Fibroblast of the aortic adventitia (primary cell): Measurements from ENCODE around the gene ANGPTL1. TPM values are rescaled to one million over a fixed set of nuclear protein-coding genes. Genes with fewer than 3 reads are reported as not detected.

Source experiments
- DNase-seq: peaks from one replicate; pipeline ENCODE4 v3.0.0-alpha.2; 2010; ENCODE audit warnings: low read depth
- H3K4me3 ChIP-seq: 2 replicates; pipeline ENCODE4 v1.5.1; 2011; ENCODE audit warnings: low read depth, mild to moderate bottlenecking, control low read depth, low read length, moderate library complexity
- total RNA-seq: library from RNA; depleted of rRNA; stranded (reverse); fragments of >200 nt; gene quantifications from 2 replicates; pipeline ENCODE4 v1.2.3, GENCODE V29; 2012; ENCODE audit warnings: low replicate concordance
- TF ChIP-seq, protein P1 (sequence below): IDR thresholded peaks from 2 replicates; pipeline ENCODE4 v1.5.1; 2011; ENCODE audit warnings: mild to moderate bottlenecking, low read length, control low read depth, inconsistent platforms; ENCODE audit not compliant: insufficient read depth

The ANGPTL1 gene
- total RNA-seq, 1 donor = 6.0 TPM

DNA sequence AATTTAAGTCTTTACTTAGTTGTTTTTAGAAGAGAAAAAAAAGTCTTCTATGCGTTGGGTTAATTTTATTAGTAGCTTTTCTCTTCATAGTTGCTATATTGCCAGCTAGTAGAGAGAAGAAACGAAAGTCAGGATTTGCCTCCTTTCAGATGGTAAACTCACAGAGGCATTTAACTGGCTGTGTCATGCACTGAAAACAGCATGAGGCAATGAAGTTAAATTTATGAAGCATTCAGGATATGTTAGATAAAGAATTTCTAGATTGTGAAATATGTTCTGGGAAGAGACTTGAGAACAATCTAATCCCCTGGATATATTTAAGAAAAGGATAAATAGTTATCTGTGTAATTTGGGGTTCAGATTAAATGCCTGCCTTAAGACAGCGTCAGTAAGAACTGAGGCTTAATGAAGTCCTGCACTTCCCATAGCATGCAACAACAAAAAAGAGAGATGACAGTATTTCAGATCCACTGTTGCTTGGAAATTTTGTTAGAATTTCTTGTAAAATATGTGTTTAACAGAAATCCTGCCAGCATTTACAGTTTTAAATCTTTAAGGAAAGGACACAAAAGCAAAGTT, 1.7 kb downstream of the ANGPTL1 start:
- peak overlapping the region; percentile 29 for H3K4me3 ChIP-seq
- TF ChIP-seq, protein P1, sequence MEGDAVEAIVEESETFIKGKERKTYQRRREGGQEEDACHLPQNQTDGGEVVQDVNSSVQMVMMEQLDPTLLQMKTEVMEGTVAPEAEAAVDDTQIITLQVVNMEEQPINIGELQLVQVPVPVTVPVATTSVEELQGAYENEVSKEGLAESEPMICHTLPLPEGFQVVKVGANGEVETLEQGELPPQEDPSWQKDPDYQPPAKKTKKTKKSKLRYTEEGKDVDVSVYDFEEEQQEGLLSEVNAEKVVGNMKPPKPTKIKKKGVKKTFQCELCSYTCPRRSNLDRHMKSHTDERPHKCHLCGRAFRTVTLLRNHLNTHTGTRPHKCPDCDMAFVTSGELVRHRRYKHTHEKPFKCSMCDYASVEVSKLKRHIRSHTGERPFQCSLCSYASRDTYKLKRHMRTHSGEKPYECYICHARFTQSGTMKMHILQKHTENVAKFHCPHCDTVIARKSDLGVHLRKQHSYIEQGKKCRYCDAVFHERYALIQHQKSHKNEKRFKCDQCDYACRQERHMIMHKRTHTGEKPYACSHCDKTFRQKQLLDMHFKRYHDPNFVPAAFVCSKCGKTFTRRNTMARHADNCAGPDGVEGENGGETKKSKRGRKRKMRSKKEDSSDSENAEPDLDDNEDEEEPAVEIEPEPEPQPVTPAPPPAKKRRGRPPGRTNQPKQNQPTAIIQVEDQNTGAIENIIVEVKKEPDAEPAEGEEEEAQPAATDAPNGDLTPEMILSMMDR = no peak
- peak; percentile 84 for DNase-seq

DNA sequence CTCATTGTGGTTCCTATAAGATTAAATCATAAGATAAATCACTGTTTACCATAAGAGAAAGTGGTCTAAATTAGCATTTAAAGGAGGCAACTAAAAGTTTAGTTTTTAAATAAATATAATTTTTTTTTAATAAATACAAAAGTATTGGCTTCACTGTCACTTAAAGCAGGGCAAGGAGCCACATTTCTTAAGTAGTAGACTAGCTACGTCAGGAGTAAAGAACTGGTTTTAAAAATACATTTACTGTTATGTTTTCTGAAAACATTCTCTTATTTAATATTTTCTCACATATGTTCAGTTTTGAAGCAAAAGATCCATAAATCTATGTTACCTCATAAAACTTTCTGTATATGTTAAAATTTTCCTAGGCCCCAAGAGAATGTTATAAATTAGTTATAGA, 2.2 kb downstream of the ANGPTL1 start:
- TF ChIP-seq, protein P1 = no peak
- H3K4me3 ChIP-seq = peak overlapping the region; percentile 49
- peak; percentile 30 for DNase-seq

DNA sequence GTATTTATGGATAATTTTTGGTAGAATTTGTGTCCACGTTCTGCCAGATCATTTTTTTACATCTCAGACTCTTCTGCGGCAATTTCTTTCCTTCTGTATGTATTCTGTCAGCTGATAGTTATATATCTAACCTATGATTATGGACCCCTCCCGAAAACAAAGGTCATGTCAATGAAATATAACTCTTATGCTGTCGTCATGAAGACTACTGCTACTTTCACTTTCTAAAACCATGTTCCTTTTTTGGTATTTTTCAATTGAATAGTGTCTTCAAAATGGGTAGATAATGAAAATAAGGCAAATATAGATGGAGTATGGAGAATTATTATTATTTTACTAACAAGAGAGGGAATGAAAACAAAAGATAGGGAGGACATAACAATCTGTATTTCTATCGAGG, 3.2 kb downstream of the ANGPTL1 start:
- peak overlapping the region; percentile 53 for H3K4me3 ChIP-seq

DNA sequence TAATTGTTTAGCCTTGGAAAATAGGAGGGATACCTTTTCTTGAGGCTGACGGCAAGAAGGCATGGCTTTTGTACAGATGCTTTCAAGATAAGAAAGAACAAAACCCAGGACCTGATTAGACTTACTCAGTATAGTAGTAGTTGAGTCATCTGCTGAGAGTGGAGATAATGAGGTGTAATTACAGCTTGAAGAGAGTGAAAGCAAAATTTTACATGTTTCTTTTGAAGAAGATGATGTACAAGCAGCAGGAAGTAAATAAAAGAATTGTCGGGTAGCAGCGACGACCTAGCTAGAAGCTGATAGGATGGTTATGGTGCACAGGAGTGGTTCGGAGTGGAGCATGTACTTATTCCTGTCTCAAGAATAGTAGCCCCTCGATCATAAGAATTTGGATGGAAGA, 6.6 kb downstream of the ANGPTL1 start:
- DNase-seq = no peak
- no peak overlapping the region for H3K4me3 ChIP-seq
- TF ChIP-seq, protein P1 = no peak

More for the DNA sequence above, 3.2 kb downstream of the ANGPTL1 start:
- peak; percentile 64 for DNase-seq
- TF ChIP-seq, protein P1 = no peak

DNA sequence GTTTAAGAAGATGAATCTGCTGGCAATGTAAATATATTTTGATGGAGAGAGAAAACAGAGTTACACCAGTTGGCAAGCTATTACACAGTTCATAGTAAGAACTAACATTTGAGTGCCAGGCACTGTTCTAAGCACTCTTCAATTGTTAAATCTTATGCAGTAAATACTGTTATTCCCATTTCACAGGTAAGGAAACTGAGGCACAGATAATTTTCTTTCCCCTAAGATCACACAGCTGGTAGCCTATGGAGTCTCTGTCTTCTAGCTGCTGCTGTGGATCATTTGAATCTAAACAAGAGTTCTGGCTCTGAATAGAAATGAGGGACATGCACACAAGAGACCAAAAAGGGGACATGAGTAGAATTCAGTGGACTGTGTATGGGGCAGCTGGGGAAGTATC, 8.0 kb downstream of the ANGPTL1 start:
- TF ChIP-seq, protein P1 = no peak
- H3K4me3 ChIP-seq = no peak overlapping the region

DNA sequence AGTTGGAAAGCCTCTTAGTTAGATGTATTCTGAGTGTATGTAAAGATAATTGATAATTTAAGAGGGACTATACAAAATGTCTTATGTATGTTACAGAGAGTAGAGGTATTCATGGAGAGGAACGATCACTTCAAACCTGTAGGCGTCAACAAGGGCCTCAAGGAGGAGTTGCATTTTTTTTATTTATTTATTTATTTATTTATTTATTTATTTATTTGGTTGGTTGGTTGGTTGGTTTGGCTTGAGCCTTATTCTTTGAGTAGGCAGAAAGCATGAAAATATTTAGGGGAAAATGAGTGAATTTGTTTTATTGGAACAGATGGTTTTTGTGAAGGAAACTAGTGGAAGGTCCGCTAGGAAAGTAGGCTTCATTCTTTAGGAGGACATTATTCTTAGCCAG, 8.5 kb downstream of the ANGPTL1 start:
- no peak for DNase-seq
- TF ChIP-seq, protein P1 = no peak
- H3K4me3 ChIP-seq = no peak overlapping the region

More for the DNA sequence above, 8.0 kb downstream of the ANGPTL1 start:
- DNase-seq = no peak

DNA sequence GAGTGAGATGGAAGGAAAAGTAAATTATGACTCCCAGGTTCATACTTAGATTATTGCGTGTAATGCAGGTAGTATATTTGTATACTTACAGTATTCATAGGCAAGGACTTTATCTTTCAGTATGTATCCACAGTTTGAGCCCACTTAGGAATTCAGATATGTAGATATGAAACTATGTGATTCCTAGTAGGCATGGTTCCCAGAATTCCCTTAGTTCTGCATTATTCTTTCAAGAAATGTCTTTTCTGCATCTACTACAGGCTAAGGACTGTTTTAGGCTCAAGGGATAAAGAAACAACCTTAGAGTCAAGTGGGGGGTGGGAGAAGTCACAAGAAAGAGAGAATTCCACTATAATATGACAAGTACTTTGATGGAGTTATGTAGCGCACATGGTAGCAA, 13.8 kb downstream of the ANGPTL1 start:
- no peak overlapping the region for H3K4me3 ChIP-seq
- no peak for DNase-seq
- TF ChIP-seq, protein P1 = no peak
